SK-N-SH treated with all-trans-retinoic acid at 6 μM for 48 hours (cell line): ENCODE results near the gene PRKAA1.

Experiments used
- CSDC2 ChIP-seq: fragments of 250-450 bp; sonication (Bioruptor Pico); IDR thresholded peaks from 2 replicates; pipeline ENCODE4 v1.5.0; 2020; ENCODE audit warnings: mild to moderate bottlenecking, moderate library complexity
- ESRRG ChIP-seq: fragments of 250-450 bp; sonication (Bioruptor Pico); IDR thresholded peaks from 2 replicates; pipeline ENCODE4 v1.6.1; 2021; ENCODE audit warnings: mild to moderate bottlenecking
- ZNF565 ChIP-seq: fragments of 450-650 bp; formaldehyde crosslinking; conservative IDR thresholded peaks from 2 replicates; pipeline ENCODE4 v1.5.0; 2020; ENCODE audit warnings: low read depth, mild to moderate bottlenecking, moderate library complexity
- TF ChIP-seq, protein P1 (sequence below): fragments of 250-450 bp; sonication (Bioruptor Pico); IDR thresholded peaks from 2 replicates; pipeline ENCODE4 v1.8.0; 2020; ENCODE audit warnings: mild to moderate bottlenecking, moderate library complexity, borderline replicate concordance
- TF ChIP-seq, protein P2 (sequence below): fragments of 250-450 bp; sonication (Bioruptor Pico); IDR thresholded peaks from 2 replicates; pipeline ENCODE4 v1.5.0; 2020; ENCODE audit warnings: mild to moderate bottlenecking, moderate library complexity

DNA sequence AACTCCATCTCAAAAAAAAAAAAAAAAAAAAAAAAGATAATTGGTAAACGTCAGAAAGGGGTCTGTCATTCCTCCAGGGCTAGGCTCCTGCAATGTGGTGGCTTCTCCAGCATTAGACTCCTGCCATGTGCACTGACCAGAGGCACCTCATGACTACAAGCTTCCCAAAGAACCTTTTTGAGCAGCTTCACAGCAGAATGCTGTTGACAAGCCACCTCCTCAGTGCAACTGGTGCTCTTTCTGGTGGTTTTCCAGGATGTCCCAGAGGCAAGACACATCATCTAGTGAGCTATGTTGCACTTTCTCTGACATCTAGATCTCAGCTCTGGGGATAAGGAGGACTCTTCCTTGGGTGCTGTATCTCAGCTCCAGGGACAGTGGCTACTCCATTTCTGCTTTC lies 25.3 kb upstream of the PRKAA1 start:
- TF ChIP-seq, protein P1, sequence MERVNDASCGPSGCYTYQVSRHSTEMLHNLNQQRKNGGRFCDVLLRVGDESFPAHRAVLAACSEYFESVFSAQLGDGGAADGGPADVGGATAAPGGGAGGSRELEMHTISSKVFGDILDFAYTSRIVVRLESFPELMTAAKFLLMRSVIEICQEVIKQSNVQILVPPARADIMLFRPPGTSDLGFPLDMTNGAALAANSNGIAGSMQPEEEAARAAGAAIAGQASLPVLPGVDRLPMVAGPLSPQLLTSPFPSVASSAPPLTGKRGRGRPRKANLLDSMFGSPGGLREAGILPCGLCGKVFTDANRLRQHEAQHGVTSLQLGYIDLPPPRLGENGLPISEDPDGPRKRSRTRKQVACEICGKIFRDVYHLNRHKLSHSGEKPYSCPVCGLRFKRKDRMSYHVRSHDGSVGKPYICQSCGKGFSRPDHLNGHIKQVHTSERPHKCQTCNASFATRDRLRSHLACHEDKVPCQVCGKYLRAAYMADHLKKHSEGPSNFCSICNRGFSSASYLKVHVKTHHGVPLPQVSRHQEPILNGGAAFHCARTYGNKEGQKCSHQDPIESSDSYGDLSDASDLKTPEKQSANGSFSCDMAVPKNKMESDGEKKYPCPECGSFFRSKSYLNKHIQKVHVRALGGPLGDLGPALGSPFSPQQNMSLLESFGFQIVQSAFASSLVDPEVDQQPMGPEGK (CRISPR knock-in tag) = no peak
- no peak for TF ChIP-seq ESRRG (CRISPR knock-in tag)
- TF ChIP-seq CSDC2 (CRISPR knock-in tag) = no peak
- TF ChIP-seq, protein P2, sequence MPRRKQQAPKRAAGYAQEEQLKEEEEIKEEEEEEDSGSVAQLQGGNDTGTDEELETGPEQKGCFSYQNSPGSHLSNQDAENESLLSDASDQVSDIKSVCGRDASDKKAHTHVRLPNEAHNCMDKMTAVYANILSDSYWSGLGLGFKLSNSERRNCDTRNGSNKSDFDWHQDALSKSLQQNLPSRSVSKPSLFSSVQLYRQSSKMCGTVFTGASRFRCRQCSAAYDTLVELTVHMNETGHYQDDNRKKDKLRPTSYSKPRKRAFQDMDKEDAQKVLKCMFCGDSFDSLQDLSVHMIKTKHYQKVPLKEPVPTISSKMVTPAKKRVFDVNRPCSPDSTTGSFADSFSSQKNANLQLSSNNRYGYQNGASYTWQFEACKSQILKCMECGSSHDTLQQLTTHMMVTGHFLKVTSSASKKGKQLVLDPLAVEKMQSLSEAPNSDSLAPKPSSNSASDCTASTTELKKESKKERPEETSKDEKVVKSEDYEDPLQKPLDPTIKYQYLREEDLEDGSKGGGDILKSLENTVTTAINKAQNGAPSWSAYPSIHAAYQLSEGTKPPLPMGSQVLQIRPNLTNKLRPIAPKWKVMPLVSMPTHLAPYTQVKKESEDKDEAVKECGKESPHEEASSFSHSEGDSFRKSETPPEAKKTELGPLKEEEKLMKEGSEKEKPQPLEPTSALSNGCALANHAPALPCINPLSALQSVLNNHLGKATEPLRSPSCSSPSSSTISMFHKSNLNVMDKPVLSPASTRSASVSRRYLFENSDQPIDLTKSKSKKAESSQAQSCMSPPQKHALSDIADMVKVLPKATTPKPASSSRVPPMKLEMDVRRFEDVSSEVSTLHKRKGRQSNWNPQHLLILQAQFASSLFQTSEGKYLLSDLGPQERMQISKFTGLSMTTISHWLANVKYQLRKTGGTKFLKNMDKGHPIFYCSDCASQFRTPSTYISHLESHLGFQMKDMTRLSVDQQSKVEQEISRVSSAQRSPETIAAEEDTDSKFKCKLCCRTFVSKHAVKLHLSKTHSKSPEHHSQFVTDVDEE (CRISPR knock-in tag) = no peak
- no peak for TF ChIP-seq ZNF565
